ENCODE data around the gene UBL4B. TPM values are rescaled to one million over a fixed set of nuclear protein-coding genes. Genes with fewer than 3 reads are reported as not detected.
A peak's percentile ranks its signal among the peaks of the same experiment; 100 is the strongest.

Gene UBL4B
- polyA plus RNA-seq, 4 donors, result not detected

DNA sequence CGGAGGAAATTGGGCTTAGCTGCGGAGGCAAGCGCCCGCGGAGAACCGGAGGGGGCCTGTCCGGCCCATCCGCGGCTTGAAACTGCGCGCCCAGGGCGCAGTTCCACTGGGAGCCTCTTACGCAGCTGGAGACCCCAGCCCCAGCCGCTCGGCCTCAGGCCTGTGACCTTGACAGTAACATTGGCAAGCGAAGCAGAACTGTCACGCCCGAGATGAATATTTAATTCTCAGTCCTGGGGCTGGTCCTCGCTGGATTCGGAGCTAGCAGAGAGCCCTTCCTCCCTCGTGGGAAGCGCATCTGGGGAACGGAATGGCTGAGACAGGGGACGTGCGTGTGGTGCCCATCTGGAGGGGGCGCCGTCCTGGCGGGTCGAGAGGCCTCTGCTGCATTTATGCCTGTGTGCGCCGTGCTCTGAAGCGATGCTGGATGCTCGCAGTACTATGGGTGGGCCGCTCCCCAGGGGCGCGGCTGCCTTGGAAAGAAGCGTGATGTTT lies 39.0 kb downstream of the UBL4B start:
- no peak for DNase-seq (ENCODE audit: low read depth in 4 of 4, low spot score in 2 of 4)

DNA sequence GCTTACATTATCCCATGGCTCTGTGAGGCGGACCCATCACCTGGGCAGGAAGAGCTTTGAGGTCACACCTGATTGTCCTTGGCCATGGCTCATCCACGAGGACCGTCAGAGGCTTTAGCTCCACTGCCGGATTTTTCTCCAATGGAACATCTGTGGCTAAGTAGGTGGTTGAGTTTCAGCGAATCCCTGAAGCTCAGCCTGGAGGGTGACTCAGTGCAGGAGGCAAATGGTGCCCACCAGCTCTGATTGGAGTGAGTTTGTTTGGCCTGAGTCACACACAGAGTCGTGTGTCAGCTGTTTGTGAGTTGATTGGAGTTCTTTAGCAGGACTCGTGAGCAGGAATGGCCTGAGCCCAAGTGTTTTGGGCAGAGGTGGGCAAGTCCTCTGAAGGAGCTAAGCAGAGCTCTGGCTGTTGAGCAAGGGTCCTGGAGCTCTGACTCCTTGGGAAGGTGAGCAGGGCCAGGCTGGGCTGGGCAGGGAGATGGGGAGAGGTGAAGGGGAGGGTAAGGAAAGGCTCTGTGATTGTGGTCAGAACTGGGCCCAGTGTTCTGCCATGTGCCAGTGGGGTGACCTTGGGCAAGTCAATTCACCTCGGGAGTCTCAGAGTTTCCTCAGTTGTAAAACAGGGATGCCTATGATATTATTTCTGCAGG lies 40.0 kb downstream of the UBL4B start:
- no peak for DNase-seq (ENCODE audit: low read depth in 4 of 4, low spot score in 2 of 4)

DNA sequence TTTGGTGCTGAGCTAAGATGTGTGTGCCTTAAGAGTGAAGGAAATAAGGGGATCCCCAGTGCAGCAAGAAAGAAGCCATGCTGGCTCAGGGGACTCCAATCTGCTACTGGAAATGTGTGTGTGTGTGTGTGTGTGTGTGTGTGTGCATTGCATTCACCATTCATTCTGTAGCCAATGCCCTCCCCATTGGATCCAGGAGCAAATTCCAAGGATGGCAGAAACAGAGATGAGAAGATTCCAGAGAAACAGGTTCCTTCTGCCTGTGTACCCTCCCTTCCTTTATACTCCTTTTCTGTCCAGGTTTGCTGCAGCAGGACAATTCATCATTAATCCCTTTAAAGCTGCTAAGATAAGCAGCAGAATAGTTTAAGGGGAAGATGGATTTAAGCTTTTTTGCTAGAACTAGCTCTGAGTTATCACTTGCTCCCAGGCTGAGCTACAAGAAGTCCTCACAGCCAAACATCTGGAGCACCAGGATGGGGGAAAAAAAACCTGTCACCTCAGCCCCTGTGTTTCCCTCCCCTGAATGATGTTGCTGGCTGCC lies 41.2 kb downstream of the UBL4B start:
- DNase-seq (ENCODE audit: low read depth in 4 of 4, low spot score in 2 of 4), result no peak

- DNase-seq (ENCODE audit: low read depth in 4 of 4, low spot score in 2 of 4), result peak; percentile 42 to 71 (median 52)
Observed at GRCh38 chr1:110155878-110156522, 43.8 kb downstream of the UBL4B start.

DNA sequence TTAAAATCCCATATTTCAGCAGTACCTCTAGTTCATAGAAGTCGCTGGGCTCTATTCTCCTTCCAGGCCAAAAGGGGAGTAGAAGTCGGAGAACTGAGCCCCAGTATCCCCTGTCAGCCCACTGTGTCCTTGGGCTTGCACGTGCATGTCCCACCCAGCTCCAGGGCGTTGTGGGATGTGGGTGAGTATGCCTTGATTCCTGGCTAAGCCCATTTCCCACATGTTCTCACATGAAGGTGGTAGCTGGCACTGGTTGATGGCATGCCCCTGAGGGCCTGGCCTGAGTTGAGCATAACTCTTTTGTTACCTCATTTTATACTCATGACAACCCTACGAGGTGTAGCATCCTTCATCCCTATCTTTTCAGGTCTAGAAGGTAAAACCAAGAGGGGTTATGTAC lies 46.0 kb downstream of the UBL4B start:
- no peak for DNase-seq (ENCODE audit: low read depth in 4 of 4, low spot score in 2 of 4)

- DNase-seq (ENCODE audit: low read depth in 4 of 4, low spot score in 2 of 4), result no peak
Observed at GRCh38 chr1:110159168-110159567, 46.9 kb downstream of the UBL4B start.

DNA sequence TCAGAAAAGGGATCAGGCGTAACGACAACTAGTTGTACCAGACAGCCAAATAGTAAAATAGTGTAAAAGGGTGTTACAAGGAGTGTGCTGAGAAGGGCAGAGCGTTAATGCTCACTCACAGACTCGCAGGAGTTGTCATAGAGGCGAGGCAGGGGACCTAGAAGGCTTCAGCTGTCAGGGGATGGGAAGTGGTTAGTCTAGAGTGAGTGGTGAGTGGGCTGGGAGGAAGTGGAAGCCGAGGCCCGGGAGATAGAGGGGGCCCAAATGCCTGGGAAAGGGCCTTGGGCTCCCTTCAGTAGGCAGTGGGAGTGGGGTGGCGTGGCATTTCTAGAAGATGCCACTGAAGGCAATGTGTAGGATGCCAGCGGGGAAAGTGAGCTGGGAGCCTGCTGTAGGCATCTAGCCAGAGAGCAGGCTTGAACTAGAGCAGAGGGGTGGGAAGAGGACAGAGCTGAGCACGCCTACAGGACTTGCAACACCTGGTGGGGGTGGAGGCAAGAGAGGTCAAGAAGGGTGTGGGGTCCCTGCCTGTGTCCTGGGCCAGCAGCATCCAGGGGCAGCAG lies 48.4 kb downstream of the UBL4B start:
- no peak for DNase-seq (ENCODE audit: low read depth in 4 of 4, low spot score in 2 of 4)

DNA sequence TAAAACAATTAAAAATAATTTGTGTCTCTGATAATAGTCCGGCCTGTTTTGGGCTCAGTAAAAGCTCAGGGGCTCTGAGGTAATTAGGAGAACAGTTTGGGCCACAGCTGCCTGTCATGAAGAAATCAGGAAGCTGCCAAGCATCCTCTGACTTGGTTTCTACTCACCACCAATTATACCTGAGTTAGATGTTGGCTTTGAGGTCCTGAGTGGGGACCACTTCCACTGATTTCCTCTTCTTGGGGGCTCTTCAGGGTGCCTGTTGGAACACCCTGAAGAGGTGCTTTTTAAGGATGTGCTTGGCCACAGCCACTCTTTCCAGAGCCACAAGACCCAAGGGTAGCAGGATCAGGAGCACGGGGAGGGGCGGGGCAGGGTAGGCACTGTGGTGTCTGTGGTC lies 48.9 kb downstream of the UBL4B start:
- DNase-seq (ENCODE audit: low read depth in 4 of 4, low spot score in 2 of 4), result no peak

GRCh38 chr1:110161849-110162248 lies 49.6 kb downstream of the UBL4B start:
- DNase-seq (ENCODE audit: low read depth in 4 of 4, low spot score in 2 of 4), result no peak

Other genes starting within 250 kb of the UBL4B start
- 1 to 10 TPM; 7.5 to 9.3 (median 8.5) TPM for gene CSF1, start 201.6 kb upstream of the UBL4B start, polyA plus RNA-seq (ENCODE audit: insufficient read length in 4 of 4)
- gene AHCYL1, start 127.7 kb upstream of the UBL4B start, polyA plus RNA-seq (ENCODE audit: insufficient read length in 4 of 4), result 100 to 1,000 TPM; 107 to 121 (median 113) TPM
- 10 to 100 TPM; 41.1 to 64.7 (median 50.7) TPM for gene STRIP1, start 77.8 kb upstream of the UBL4B start, polyA plus RNA-seq (ENCODE audit: insufficient read length in 4 of 4)
- gene ALX3, start 41.8 kb upstream of the UBL4B start, polyA plus RNA-seq (ENCODE audit: insufficient read length in 4 of 4), result not detected
- 1 to 10 TPM in 2 of 4 donors, under 1 TPM in 2; 0.66 to 1.1 (median 0.96) TPM for gene SLC6A17, start 38.1 kb downstream of the UBL4B start, polyA plus RNA-seq (ENCODE audit: insufficient read length in 4 of 4)
- 1 to 10 TPM; 4.6 to 7.3 (median 6.3) TPM for gene KCNC4, start 97.9 kb downstream of the UBL4B start, polyA plus RNA-seq (ENCODE audit: insufficient read length in 4 of 4)
- 10 to 100 TPM in 3 of 4 donors, 1 to 10 TPM in 1; 9.6 to 15.0 (median 11.5) TPM for gene RBM15, start 226.9 kb downstream of the UBL4B start, polyA plus RNA-seq (ENCODE audit: insufficient read length in 4 of 4)

All from left renal cortex interstitium (tissue), 4 donors.